22Rv1 (cell line): Measurements from ENCODE around the gene MIPOL1.
A peak's percentile ranks its signal among the peaks of the same experiment; 100 is the strongest.

Source experiments
- H3K27ac ChIP-seq: fragments of 450-650 bp; 2 replicates; pipeline ENCODE4 v1.5.1; 2017
- ZFX ChIP-seq: fragments of 450-650 bp; IDR thresholded peaks from 2 replicates; pipeline ENCODE4 v1.6.1; 2017; ENCODE audit warnings: antibody characterized with exemption, borderline replicate concordance
- TF ChIP-seq, protein P1 (sequence below): fragments of 450-650 bp; IDR thresholded peaks from 2 replicates; pipeline ENCODE4 v1.5.1; 2017; ENCODE audit warnings: mild to moderate bottlenecking

The MIPOL1 gene

DNA sequence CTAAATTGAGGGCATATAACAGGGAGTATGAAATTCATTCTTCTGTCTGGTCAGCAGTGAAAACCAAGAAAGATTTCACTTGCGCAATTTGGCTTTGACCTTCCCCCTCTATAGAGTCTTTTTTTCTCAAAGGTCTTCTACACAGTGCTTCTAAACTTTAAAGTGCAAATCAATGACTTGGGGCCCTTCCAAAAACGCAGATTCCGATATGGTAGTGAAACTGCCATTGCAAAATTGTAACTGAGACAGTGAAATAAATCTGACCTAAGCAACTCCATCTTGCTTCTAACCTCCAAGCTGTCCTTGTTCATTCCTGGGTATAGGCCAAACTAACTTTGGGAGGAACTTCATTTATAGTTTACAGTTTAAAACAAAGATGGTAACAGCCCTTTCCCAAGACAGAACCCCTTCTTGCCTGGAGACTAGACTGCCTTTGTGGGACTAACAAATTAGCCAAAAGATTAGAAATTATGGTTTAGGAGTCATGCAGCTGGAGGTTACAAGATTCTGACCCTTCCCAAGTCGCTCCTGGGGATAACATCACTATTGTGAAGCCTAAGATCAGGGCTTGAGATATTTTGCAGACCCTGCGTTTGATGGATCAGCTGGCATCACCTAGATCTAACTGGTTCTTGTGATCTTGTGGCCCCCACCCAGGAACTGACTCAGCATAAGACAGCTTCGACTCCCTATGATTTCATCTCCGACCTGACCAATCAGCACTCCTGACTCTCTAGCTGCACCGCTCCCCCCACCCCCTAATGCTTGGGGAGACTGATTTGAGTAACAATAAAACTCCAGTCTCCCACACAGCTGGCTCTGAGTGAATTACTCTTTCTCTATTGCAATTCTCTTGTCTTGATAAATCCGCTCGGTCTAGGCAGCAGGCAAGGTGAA, 30.3 kb upstream of the MIPOL1 start:
- no peak overlapping the region for H3K27ac ChIP-seq
- TF ChIP-seq, protein P1, sequence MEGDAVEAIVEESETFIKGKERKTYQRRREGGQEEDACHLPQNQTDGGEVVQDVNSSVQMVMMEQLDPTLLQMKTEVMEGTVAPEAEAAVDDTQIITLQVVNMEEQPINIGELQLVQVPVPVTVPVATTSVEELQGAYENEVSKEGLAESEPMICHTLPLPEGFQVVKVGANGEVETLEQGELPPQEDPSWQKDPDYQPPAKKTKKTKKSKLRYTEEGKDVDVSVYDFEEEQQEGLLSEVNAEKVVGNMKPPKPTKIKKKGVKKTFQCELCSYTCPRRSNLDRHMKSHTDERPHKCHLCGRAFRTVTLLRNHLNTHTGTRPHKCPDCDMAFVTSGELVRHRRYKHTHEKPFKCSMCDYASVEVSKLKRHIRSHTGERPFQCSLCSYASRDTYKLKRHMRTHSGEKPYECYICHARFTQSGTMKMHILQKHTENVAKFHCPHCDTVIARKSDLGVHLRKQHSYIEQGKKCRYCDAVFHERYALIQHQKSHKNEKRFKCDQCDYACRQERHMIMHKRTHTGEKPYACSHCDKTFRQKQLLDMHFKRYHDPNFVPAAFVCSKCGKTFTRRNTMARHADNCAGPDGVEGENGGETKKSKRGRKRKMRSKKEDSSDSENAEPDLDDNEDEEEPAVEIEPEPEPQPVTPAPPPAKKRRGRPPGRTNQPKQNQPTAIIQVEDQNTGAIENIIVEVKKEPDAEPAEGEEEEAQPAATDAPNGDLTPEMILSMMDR, result no peak
- no peak for TF ChIP-seq ZFX

DNA sequence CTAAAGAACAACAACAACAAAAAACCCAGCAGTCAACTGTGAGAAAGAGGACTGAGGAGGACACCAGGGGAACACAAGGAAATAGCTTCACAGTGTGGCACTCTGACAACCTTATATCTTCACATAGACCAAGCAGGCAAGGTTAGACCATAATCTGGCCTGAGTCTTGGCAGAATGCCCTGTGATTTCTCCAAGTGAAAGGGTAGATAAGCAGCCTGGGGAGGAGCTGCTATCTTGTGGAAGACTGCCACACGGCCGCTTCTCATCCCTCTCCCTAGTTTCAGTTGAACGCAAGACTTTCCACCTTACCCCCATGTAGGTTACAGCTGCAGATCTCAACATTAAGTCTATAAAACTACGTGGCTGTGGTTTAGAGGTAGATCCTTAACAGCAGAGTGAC, 29.0 kb upstream of the MIPOL1 start:
- H3K27ac ChIP-seq, result no peak overlapping the region
- TF ChIP-seq ZFX, result no peak
- TF ChIP-seq, protein P1, result no peak

DNA sequence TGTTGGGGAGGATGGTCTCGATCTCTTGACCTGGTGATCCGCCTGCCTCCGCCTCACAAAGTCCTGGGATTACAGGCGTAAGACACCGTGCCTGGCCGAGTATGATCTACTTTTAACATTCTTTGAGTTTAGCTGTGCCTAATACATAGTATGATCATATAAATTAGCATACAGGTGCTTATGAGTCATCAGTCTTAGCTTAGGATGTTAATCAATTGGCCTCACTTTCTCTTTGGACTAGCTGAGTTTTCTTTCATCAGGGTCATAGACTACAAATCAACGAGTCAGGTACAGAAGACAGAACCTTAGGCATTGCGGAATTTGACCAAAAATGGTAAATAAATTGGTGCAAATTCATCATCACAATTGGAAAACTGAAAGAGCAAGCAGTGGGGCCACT, 27.5 kb upstream of the MIPOL1 start:
- TF ChIP-seq ZFX, result no peak
- TF ChIP-seq, protein P1, result no peak
- no peak overlapping the region for H3K27ac ChIP-seq

DNA sequence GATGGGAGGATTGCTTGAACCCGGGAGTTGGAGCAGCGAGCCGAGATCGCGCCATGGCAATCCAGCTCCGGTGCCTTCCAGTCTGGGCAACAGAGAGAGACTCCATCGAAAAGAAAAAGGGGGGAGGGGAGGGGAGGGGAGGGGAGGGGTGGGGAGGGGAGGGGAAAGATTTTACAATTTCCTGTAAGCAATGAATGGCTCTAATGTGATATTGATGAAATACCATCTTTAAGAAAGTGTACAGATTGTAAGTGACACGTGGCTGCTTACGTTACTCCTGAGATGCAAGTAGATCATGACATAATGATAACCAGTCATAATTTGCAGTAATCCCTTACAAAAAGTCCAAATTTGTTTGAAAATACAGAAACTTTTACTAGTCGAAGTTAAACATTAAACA, 26.7 kb upstream of the MIPOL1 start:
- H3K27ac ChIP-seq, result no peak overlapping the region
- TF ChIP-seq ZFX, result no peak
- TF ChIP-seq, protein P1, result no peak

DNA sequence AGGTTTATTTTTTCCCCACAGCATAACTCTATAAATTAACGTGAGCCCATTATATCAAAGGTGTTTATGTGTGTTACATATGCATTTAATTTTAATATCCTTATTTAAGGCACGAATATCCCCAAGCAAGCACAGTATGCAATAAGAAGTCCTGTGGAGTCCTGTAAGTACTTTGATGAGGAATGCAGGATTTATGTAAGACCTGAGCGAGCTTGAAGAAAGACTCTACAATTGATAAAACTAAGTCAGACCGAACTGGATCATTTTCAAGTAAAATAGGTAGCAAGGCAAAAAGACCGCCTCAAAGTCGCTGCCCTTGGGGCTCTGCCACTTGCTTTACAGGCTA, 26.1 kb upstream of the MIPOL1 start:
- TF ChIP-seq ZFX, result no peak
- TF ChIP-seq, protein P1, result no peak
- peak overlapping the region; percentile 88 for H3K27ac ChIP-seq

DNA sequence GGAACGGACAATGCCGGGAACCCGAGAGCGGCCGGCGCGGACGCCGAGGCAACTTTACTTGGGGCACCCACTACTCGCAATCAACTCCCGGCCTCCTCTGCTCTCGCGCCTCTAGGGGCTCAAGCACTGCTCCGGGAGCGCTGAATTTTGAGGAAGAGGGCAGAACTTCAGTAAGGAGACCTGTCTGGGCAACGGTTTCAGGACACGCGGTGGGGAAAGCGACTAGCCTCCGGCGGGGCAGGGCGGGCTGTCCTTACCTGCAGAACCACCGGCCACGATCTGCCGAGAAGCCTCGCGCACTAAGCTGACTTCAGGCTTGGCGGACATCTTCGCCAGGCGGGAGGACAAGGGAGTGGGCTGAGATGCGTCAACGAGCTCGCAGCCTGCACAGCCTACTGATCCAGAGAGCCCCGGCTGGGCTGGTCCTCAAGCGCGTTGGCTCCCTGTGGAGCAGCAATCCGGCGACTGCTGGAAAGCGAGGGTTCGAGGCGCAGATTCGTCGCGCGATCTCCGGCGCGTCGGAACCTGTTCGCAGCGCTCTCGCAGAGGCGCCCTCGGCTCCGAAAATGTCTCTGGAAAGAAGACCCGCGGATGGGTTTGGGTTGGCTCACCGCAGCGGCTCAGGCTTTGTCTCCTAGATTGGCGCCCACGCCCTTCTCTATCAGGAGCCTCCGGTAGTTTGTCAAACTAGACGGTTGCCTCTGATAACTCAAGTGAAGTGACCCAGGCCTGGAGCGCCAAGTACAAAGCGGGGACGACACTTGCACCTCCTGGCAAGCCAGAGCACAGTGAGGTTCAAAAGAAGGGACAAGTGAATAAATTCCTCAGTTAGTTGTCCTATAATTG, 25.5 kb upstream of the MIPOL1 start, which contains the start of gene SLC25A21:
Gene SLC25A21 (minus strand): TSS at position 583 of the 846 bp plus-strand sequence.
- H3K27ac ChIP-seq, result peak within 1 kb of the TSS; percentile 88
- TF ChIP-seq ZFX, result no peak
- TF ChIP-seq, protein P1, result peak; percentile 12; the same call in 1 of the 2 replicates
